SK-N-SH (cell line): ENCODE results near the gene NSUN7.

Experiments used
- CHD2 ChIP-seq: fragments of 150-350 bp; IDR thresholded peaks from 2 replicates; pipeline ENCODE4 v1.6.1; 2018; ENCODE audit warnings: low read length; ENCODE audit not compliant: partially characterized antibody
- CTCF ChIP-seq: fragments of 200-600 bp; sonication (generic); IDR thresholded peaks from 2 replicates; pipeline ENCODE4 v1.6.1; 2017; ENCODE audit warnings: antibody characterized with exemption, mild to moderate bottlenecking, moderate library complexity
- EZH2phosphoT487 ChIP-seq: fragments of 200-600 bp; sonication (generic); IDR thresholded peaks from 2 replicates; pipeline ENCODE4 v1.6.1; 2017; ENCODE audit warnings: low read depth, mixed run types, mild to moderate bottlenecking, antibody characterized with exemption, moderate library complexity, borderline replicate concordance
- FOXM1 ChIP-seq: IDR thresholded peaks from 2 replicates; pipeline ENCODE4 v1.4.0; 2012; ENCODE audit warnings: low read depth, mild to moderate bottlenecking
- PBX3 ChIP-seq: IDR thresholded peaks from 2 replicates; pipeline ENCODE4; 2012
- POLR2AphosphoS5 ChIP-seq: IDR thresholded peaks from 2 replicates; pipeline ENCODE4 v1.6.1; 2012; ENCODE audit warnings: low read depth, low read length
- RCOR1 ChIP-seq: fragments of 150-350 bp; IDR thresholded peaks from 2 replicates; pipeline ENCODE4 v1.6.1; 2017; ENCODE audit warnings: antibody characterized with exemption, low read length
- RFX5 ChIP-seq: IDR thresholded peaks from 2 replicates; pipeline ENCODE4 v1.6.1; 2012; ENCODE audit warnings: mild to moderate bottlenecking, improper control_type of control experiment, low read length
- TCF12 ChIP-seq: IDR thresholded peaks from 2 replicates; pipeline ENCODE4 v1.4.0; 2012
- USF1 ChIP-seq: IDR thresholded peaks from 2 replicates; pipeline ENCODE4 v1.4.0; 2012; ENCODE audit warnings: low read depth, borderline replicate concordance
- YY1 ChIP-seq: IDR thresholded peaks from 2 replicates; pipeline ENCODE4 v1.4.0; 2012; ENCODE audit warnings: low read depth, mild to moderate bottlenecking

- TF ChIP-seq EZH2phosphoT487 (no peak), USF1 (no peak), PBX3 (no peak), TCF12 (no peak), POLR2AphosphoS5 (no peak), CTCF (no peak), RCOR1 (no peak), CHD2 (no peak), RFX5 (no peak), FOXM1 (no peak), YY1 (no peak)
Measured at GRCh38 chr4:40789031-40789430, 39.3 kb downstream of the NSUN7 start.
